ENCODE data around the gene SYT3.

DNA sequence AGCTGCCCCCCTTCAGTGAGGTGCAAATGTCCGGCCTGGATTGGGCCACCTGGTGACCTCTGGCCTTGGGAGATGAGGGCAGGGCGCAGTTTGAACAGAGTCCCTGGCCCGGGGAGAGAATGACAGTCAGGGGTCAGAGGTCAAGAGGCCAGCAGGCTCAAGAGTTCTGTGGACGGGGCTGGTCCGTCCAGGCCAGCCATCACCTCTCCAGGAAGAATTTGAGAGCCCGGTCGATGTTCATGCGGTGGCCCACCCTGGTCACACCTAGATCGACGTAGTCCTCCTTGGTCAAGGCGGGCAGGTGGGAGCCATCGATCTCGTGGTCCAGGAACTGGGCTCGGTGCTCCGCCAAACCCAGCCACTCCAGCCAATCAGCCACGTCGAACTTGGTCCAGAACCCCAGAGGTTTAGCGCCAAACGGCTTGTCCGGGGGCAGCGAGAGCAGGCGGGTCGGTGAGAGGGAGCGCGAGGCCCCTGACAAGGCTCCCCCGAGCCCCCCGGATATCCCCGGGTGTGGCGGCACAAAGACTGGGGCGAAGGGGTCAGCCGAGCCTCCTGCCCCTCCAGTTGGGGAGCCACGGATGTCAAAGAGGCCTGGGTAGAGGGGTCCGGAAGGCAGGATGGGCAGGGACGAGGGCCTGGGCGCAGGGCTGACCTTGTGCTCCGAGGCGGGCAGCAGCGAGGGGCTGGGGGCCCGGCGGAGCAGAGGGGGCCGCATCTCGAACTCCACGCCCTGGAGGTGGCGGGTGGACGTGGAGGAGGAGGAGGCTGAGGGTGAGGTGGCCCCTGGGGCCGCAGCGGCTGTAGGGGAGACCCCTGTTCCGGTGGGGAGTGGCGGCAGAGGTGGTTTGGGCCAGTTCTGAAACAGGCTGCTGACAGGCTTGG, 22.3 kb upstream of the SYT3 start:
- TF ChIP-seq, protein P1, sequence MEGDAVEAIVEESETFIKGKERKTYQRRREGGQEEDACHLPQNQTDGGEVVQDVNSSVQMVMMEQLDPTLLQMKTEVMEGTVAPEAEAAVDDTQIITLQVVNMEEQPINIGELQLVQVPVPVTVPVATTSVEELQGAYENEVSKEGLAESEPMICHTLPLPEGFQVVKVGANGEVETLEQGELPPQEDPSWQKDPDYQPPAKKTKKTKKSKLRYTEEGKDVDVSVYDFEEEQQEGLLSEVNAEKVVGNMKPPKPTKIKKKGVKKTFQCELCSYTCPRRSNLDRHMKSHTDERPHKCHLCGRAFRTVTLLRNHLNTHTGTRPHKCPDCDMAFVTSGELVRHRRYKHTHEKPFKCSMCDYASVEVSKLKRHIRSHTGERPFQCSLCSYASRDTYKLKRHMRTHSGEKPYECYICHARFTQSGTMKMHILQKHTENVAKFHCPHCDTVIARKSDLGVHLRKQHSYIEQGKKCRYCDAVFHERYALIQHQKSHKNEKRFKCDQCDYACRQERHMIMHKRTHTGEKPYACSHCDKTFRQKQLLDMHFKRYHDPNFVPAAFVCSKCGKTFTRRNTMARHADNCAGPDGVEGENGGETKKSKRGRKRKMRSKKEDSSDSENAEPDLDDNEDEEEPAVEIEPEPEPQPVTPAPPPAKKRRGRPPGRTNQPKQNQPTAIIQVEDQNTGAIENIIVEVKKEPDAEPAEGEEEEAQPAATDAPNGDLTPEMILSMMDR (IDR thresholded peaks at IDR 0.05): no peak
- no peak for TF ChIP-seq POLR2AphosphoS5 (IDR thresholded peaks at IDR 0.05)
- TF ChIP-seq EP300 (IDR thresholded peaks at IDR 0.05): no peak

Measured in upper lobe of left lung (tissue), 4 donors.